Keratinocyte (primary cell): ENCODE results near the gene UBR3. TPM values are rescaled to one million over a fixed set of nuclear protein-coding genes. Genes with fewer than 3 reads are reported as not detected.
"Not testable (repeated sequence)": the region's sequence is repeated elsewhere in the genome, so short reads cannot be mapped to it uniquely, and the experiment has no call there.

Experiments
- DNase-seq: peaks from one replicate; pipeline ENCODE4 v3.0.0-alpha.2; 2011; ENCODE audit warnings: low read depth, missing footprints, low spot score
- FAIRE-seq: peaks from 2 replicates; lab custom pipeline; 2011; peaks lifted over from hg19 to GRCh38; lab: Jason Lieb, UNC
- H2AFZ ChIP-seq: 2 replicates; pipeline ENCODE4 v1.6.0; 2012; ENCODE audit warnings: low read length, control low read depth, inconsistent platforms; ENCODE audit not compliant: control insufficient read depth
- H3K27ac ChIP-seq: 2 replicates; pipeline ENCODE4 v1.5.1; 2011; ENCODE audit warnings: low read length; ENCODE audit not compliant: control insufficient read depth, insufficient read depth
- H3K27me3 ChIP-seq: 3 replicates; pipeline ENCODE4 v1.6.0; 2011; ENCODE audit warnings: low read length; ENCODE audit not compliant: control insufficient read depth, insufficient read depth; ENCODE audit errors: extremely low read depth
- H3K36me3 ChIP-seq, 2 experiments: 2 replicates in 1 of 2; 3 replicates in 1 of 2; pipeline ENCODE4 v1.5.1; 2011; ENCODE audit warnings: low read length in 2 of 2, mild to moderate bottlenecking in 1 of 2; ENCODE audit not compliant: control insufficient read depth in 2 of 2, insufficient read depth in 2 of 2; ENCODE audit errors: extremely low read depth in 1 of 2
- H3K4me1 ChIP-seq: 3 replicates; pipeline ENCODE4 v1.5.1; 2011; ENCODE audit warnings: low read length; ENCODE audit not compliant: control insufficient read depth, insufficient read depth; ENCODE audit errors: extremely low read depth
- H3K4me2 ChIP-seq: 3 replicates; pipeline ENCODE4 v1.6.0; 2011; ENCODE audit warnings: low read depth, low read length; ENCODE audit not compliant: control insufficient read depth, insufficient read depth; ENCODE audit errors: extremely low read depth
- H3K4me3 ChIP-seq, 3 experiments: fragments of 200-600 bp in 1 of 3; sonication (generic) in 1 of 3; 2 replicates in 2 of 3; 3 replicates in 1 of 3; pipeline ENCODE4 v1.5.1; 2011 to 2016; ENCODE audit warnings: low read length in 3 of 3, mild to moderate bottlenecking in 3 of 3, control low read depth in 2 of 3, inconsistent platforms in 1 of 3, low read depth in 1 of 3, mixed read lengths in 1 of 3, mixed run types in 1 of 3, moderate library complexity in 1 of 3; ENCODE audit not compliant: control insufficient read depth in 2 of 3, insufficient read depth in 2 of 3; ENCODE audit errors: extremely low read depth in 1 of 3
- H3K79me2 ChIP-seq: 2 replicates; pipeline ENCODE4 v1.6.0; 2012; ENCODE audit warnings: low read length; ENCODE audit not compliant: control insufficient read depth, insufficient read depth
- H3K9ac ChIP-seq: 3 replicates; pipeline ENCODE4 v1.6.0; 2011; ENCODE audit warnings: low read length; ENCODE audit not compliant: control insufficient read depth, insufficient read depth; ENCODE audit errors: extremely low read depth
- H3K9me1 ChIP-seq: 3 replicates; pipeline ENCODE4 v1.6.0; 2011; ENCODE audit warnings: low read length; ENCODE audit not compliant: control insufficient read depth, insufficient read depth; ENCODE audit errors: extremely low read depth
- H3K9me3 ChIP-seq: 2 replicates; pipeline ENCODE4 v1.5.1; 2012; ENCODE audit warnings: low read depth, low read length; ENCODE audit not compliant: control insufficient read depth
- H4K20me1 ChIP-seq: 3 replicates; pipeline ENCODE4 v1.6.0; 2011; ENCODE audit warnings: low read length; ENCODE audit not compliant: control insufficient read depth, insufficient read depth; ENCODE audit errors: extremely low read depth
- CTCF ChIP-seq, 3 experiments: IDR thresholded peaks in 1 of 3; conservative IDR thresholded peaks in 1 of 3; optimal IDR thresholded peaks in 1 of 3; 2 replicates in 2 of 3; 3 replicates in 1 of 3; pipeline versions ENCODE3 to v1.5.1; 2011; ENCODE audit warnings: low read length in 3 of 3, mild to moderate bottlenecking in 3 of 3, moderate library complexity in 2 of 3, control low read depth in 1 of 3, inconsistent platforms in 1 of 3; ENCODE audit not compliant: insufficient read depth in 2 of 3; ENCODE audit errors: extremely low read depth in 1 of 3
- EZH2 ChIP-seq: IDR thresholded peaks from one replicate; pipeline ENCODE4 v1.6.1; 2012; ENCODE audit warnings: inconsistent platforms, mild to moderate bottlenecking, low read length, moderate library complexity
- dilution Hi-C: fragments of 300-500 bp; cut with MboI; formaldehyde crosslinking; loops from one replicate; pipeline ENCODE4 v1.7.0; 2020; ENCODE audit warnings: low sequenced_read_pairs; ENCODE audit not compliant: extremely low pct_ligation_motif_present
- polyA plus RNA-seq, 5 experiments: library from polyadenylated mRNA; depleted of rRNA in 3 of 5; stranded (reverse) in 3 of 5; stranded (forward) in 1 of 5; unstranded in 1 of 5; fragments of >200 nt; gene quantifications; 1 replicate in 1 of 5; 2 replicates in 3 of 5; 3 replicates in 1 of 5; pipeline versions ENCODE4 v1.2.1 to v1.2.3, GENCODE V29; 2011 to 2012; ENCODE audit warnings: missing spikeins in 2 of 5, low read depth in 1 of 5, low replicate concordance in 1 of 5

UBR3 gene
- polyA plus RNA-seq, 1 donor (not counting 4 experiments of a cell fraction or from before 2014, with no cell fraction given): 14.7 TPM

DNA sequence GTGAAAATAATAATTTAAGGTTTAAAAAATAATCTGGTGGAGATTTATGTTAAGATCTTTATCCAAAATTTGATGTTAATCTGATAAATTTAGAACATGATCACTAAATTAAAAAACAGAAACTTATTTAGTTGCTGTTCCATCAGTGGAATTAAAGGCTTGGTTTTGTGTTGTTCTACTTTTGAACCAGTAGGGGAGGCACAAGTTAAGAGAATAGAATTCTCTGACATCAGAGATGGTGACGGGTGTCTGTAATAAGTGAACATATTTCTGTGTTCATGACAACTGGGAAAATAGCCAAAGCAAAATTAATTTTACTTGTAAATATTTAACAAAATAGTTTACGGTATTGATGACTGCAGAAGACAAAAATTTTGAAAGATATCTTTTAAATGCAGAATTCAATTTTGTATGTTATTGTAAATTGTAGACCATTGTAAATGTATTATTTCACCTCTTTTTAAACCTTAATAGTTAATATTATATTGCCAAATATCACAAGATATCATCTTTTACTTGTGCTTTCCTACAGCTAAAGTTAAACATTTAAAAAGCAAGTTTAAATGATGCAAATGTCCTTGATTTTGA, 106.0 kb downstream of the UBR3 start:
- dilution Hi-C loops: no loop called here
- no peak overlapping the region for H3K9ac ChIP-seq
- peak in 2 of 3 experiments; percentile 35 to 61 for TF ChIP-seq CTCF (optimal IDR thresholded peaks at IDR 0.05 in 1 of 3, IDR thresholded peaks at IDR 0.05 in 1 of 3, conservative IDR thresholded peaks at IDR 0.05 in 1 of 3; ENCODE audit: extremely low read depth in 1 of 3, insufficient read depth in 2 of 3, low read length in 3 of 3)
- TF ChIP-seq EZH2: no peak
- no peak overlapping the region for H2AFZ ChIP-seq
- H4K20me1 ChIP-seq: no peaks in the 10 kb centered on the region
- H3K4me3 ChIP-seq: no peak overlapping the region
- H3K4me2 ChIP-seq: no peak overlapping the region
- no peaks in the 10 kb centered on the region for H3K4me1 ChIP-seq
- no peaks in the 10 kb centered on the region for H3K9me1 ChIP-seq
- no peak overlapping the region for H3K27ac ChIP-seq
- DNase-seq (no peak), FAIRE-seq (no peak)
- no peaks in the 10 kb centered on the region for H3K79me2 ChIP-seq
- H3K27me3 ChIP-seq: no peaks in the 10 kb centered on the region
- H3K36me3 ChIP-seq: no peaks in the 10 kb centered on the region
- no peaks in the 10 kb centered on the region for H3K9me3 ChIP-seq

DNA sequence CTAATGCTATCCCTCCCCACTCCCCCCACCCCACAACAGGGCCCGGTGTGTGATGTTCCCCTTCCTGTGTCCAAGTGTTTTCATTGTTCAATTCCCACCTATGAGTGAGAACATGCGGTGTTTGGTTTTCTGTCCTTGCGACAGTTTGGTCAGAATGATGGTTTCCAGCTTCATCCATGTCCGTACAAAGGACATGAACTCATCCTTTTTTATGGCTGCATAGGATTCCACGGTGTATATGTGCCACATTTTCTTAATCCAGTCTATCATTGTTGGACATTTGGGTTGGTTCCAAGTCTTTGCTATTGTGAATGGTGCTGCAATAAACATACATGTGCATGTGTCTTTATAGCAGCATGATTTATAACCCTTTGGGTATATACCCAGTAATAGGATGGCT, 109.4 kb downstream of the UBR3 start:
- H3K9me1 ChIP-seq, H3K9ac ChIP-seq, H3K27ac ChIP-seq, H3K79me2 ChIP-seq, DNase-seq, dilution Hi-C loops, H3K4me3 ChIP-seq, H2AFZ ChIP-seq, FAIRE-seq, H3K27me3 ChIP-seq, H3K4me1 ChIP-seq, H3K4me2 ChIP-seq, H3K9me3 ChIP-seq, H4K20me1 ChIP-seq, H3K36me3 ChIP-seq: not testable (repeated sequence)

GRCh38 chr2:169945515-169945914, 118.3 kb downstream of the UBR3 start:
- peaks cover 2 to 4% of the 10 kb centered on the region in 2 experiments for H3K36me3 ChIP-seq
- H3K27me3 ChIP-seq: no peaks in the 10 kb centered on the region
- H3K9ac ChIP-seq: no peak overlapping the region
- no peak overlapping the region for H3K27ac ChIP-seq
- H3K4me2 ChIP-seq: no peak overlapping the region
- H3K4me3 ChIP-seq: no peak overlapping the region
- no peak for TF ChIP-seq CTCF (optimal IDR thresholded peaks at IDR 0.05 in 1 of 3, IDR thresholded peaks at IDR 0.05 in 1 of 3, conservative IDR thresholded peaks at IDR 0.05 in 1 of 3; ENCODE audit: extremely low read depth in 1 of 3, insufficient read depth in 2 of 3, low read length in 3 of 3)
- no peak for TF ChIP-seq EZH2
- no peaks in the 10 kb centered on the region for H3K4me1 ChIP-seq
- no peak overlapping the region for H2AFZ ChIP-seq
- dilution Hi-C loops: no loop called here
- FAIRE-seq (no peak), DNase-seq (no peak)
- no peaks in the 10 kb centered on the region for H3K79me2 ChIP-seq
- H4K20me1 ChIP-seq: no peaks in the 10 kb centered on the region
- no peaks in the 10 kb centered on the region for H3K9me3 ChIP-seq
- H3K9me1 ChIP-seq: no peaks in the 10 kb centered on the region
